IPS DF 6.9 (cell line): Measurements from ENCODE around the gene PLCD1.
"Not testable (repeated sequence)": the region's sequence is repeated elsewhere in the genome, so short reads cannot be mapped to it uniquely, and the experiment has no call there.

ENCODE experiments used
- DNase-seq: peaks from one replicate; pipeline ENCODE4 v3.0.0-alpha.2; 2013; ENCODE audit warnings: low read depth, low spot score
- H3K27ac ChIP-seq: one replicate; pipeline ENCODE4 v1.5.1; 2013; ENCODE audit warnings: low read length, control low read depth
- H3K27me3 ChIP-seq: 2 replicates; pipeline ENCODE4 v1.6.1; 2013; ENCODE audit warnings: mild to moderate bottlenecking, low read length; ENCODE audit not compliant: control insufficient read depth, insufficient read depth
- H3K36me3 ChIP-seq: 2 replicates; pipeline ENCODE4 v1.6.1; 2013; ENCODE audit warnings: low read length; ENCODE audit not compliant: control insufficient read depth, insufficient read depth
- H3K4me1 ChIP-seq: 2 replicates; pipeline ENCODE4 v1.6.1; 2013; ENCODE audit warnings: low read length; ENCODE audit not compliant: control insufficient read depth, insufficient read depth
- H3K4me3 ChIP-seq: 2 replicates; pipeline ENCODE4 v1.5.1; 2013; ENCODE audit warnings: mild to moderate bottlenecking, low read length
- H3K9me3 ChIP-seq: 2 replicates; pipeline ENCODE4 v1.6.1; 2013; ENCODE audit warnings: low read length, inconsistent platforms; ENCODE audit not compliant: control insufficient read depth, insufficient read depth
- WGBS: extraction: QIAGEN DNeasy Blood & Tissue Kit; methylation state at CpG from one replicate; pipeline ENCODE4 v1.1.7; 2013; ENCODE audit warnings: mixed read lengths, missing lambda C conversion rate; ENCODE audit not compliant: insufficient read length, insufficient coverage; 5-methylcytosine and 5-hydroxymethylcytosine counted together

Gene PLCD1

GRCh38 chr3:37993067-37993455 is 36.4 kb downstream of the PLCD1 start:
- no peak for DNase-seq
- Histone ChIP-seq H3K4me1 (peaks cover 2% of the 10 kb centered on the region), H3K27me3 (no peaks in the 10 kb centered on the region), H3K4me3 (no peak overlapping the region), H3K27ac (no peak overlapping the region), H3K9me3 (no peaks in the 10 kb centered on the region), H3K36me3 (no peaks in the 10 kb centered on the region)
- no CpG with 5 or more reads among the region's 8 CpGs for WGBS

- 0 out of 2 replicates have a peak, but pooled peaks cover 2% of the 10 kb centered on the region for H3K4me1 ChIP-seq
- no peaks in the 10 kb centered on the region for H3K9me3 ChIP-seq
- H3K4me3 ChIP-seq, result no peak overlapping the region
- H3K27ac ChIP-seq, result no peak overlapping the region
- no CpG with 5 or more reads among the region's 9 CpGs for WGBS
- DNase-seq, result no peak
- no peaks in the 10 kb centered on the region for H3K27me3 ChIP-seq
- no peaks in the 10 kb centered on the region for H3K36me3 ChIP-seq
Measured at GRCh38 chr3:37992271-37993066, 37.0 kb downstream of the PLCD1 start.

GRCh38 chr3:37991823-37992222 is 37.6 kb downstream of the PLCD1 start:
- H3K27me3 ChIP-seq, result no peaks in the 10 kb centered on the region
- no peaks in the 10 kb centered on the region for H3K36me3 ChIP-seq
- WGBS, result no CpG with 5 or more reads among the region's 7 CpGs
- no peak overlapping the region for H3K4me3 ChIP-seq
- no peak overlapping the region for H3K27ac ChIP-seq
- 0 out of 2 replicates have a peak, but pooled peaks cover 2% of the 10 kb centered on the region for H3K4me1 ChIP-seq
- H3K9me3 ChIP-seq, result no peaks in the 10 kb centered on the region
- DNase-seq, result no peak

GRCh38 chr3:37991109-37991508 is 38.3 kb downstream of the PLCD1 start:
- H3K27ac ChIP-seq, result no peak overlapping the region
- no peaks in the 10 kb centered on the region for H3K27me3 ChIP-seq
- H3K36me3 ChIP-seq, result no peaks in the 10 kb centered on the region
- H3K4me1 ChIP-seq, result 0 out of 2 replicates have a peak, but pooled peaks cover 2% of the 10 kb centered on the region
- no CpG with 5 or more reads among the region's 6 CpGs for WGBS
- no peak for DNase-seq
- H3K4me3 ChIP-seq, result no peak overlapping the region
- no peaks in the 10 kb centered on the region for H3K9me3 ChIP-seq

GRCh38 chr3:37990527-37990926 is 38.9 kb downstream of the PLCD1 start, which contains the start of gene VILL:
VILL (plus strand) TSS chr3:37990786; CDS start chr3:37993673, 2,887 bp downstream.
- H3K27me3 ChIP-seq, result no peaks in the 10 kb centered on the region
- no peak within 1 kb of the TSS for H3K4me3 ChIP-seq
- no peaks in the 10 kb centered on the region for H3K36me3 ChIP-seq
- no peaks in the 10 kb centered on the region for H3K9me3 ChIP-seq
- 0 out of 2 replicates have a peak, but pooled peaks cover 2% of the 10 kb centered on the region for H3K4me1 ChIP-seq
- no CpG with 5 or more reads among the region's 10 CpGs for whole genome bisulfite sequencing
- no peak for DNase-seq
- no peak within 1 kb of the TSS for H3K27ac ChIP-seq

GRCh38 chr3:37989821-37990480 is 39.5 kb downstream of the PLCD1 start:
- Histone ChIP-seq H3K4me3 (no peak overlapping the region), H3K36me3 (no peaks in the 10 kb centered on the region), H3K4me1 (0 out of 2 replicates have a peak, but pooled peaks cover 2% of the 10 kb centered on the region), H3K9me3 (no peaks in the 10 kb centered on the region), H3K27ac (no peak overlapping the region), H3K27me3 (no peaks in the 10 kb centered on the region)
- no peak for DNase-seq
- WGBS, result no CpG with 5 or more reads among the region's 7 CpGs

GRCh38 chr3:37988931-37989525 is 40.4 kb downstream of the PLCD1 start:
- WGBS, result no CpG with 5 or more reads among the region's 15 CpGs
- no peaks in the 10 kb centered on the region for H3K27me3 ChIP-seq
- H3K4me1 ChIP-seq, result 0 out of 2 replicates have a peak, but pooled peaks cover 2% of the 10 kb centered on the region
- DNase-seq, result no peak
- H3K27ac ChIP-seq, result no peak overlapping the region
- no peaks in the 10 kb centered on the region for H3K36me3 ChIP-seq
- H3K4me3 ChIP-seq, result no peak overlapping the region
- H3K9me3 ChIP-seq, result no peaks in the 10 kb centered on the region

GRCh38 chr3:37988376-37988775 is 41.1 kb downstream of the PLCD1 start:
- H3K36me3 ChIP-seq, DNase-seq, H3K4me1 ChIP-seq, H3K27me3 ChIP-seq, H3K27ac ChIP-seq, H3K9me3 ChIP-seq, H3K4me3 ChIP-seq: not testable (repeated sequence)
- no CpG with 5 or more reads among the region's 10 CpGs for WGBS

GRCh38 chr3:37987751-37988179 is 41.7 kb downstream of the PLCD1 start:
- H3K27me3 ChIP-seq, result no peaks in the 10 kb centered on the region
- H3K9me3 ChIP-seq, result no peaks in the 10 kb centered on the region
- WGBS, result no CpG with 5 or more reads among the region's 7 CpGs
- 0 out of 2 replicates have a peak, but pooled peaks cover 2% of the 10 kb centered on the region for H3K4me1 ChIP-seq
- H3K4me3 ChIP-seq, result no peak overlapping the region
- no peak for DNase-seq
- H3K36me3 ChIP-seq, result no peaks in the 10 kb centered on the region
- no peak overlapping the region for H3K27ac ChIP-seq

- no peaks in the 10 kb centered on the region for H3K27me3 ChIP-seq
- 0 out of 2 replicates have a peak, but pooled peaks cover 2% of the 10 kb centered on the region for H3K4me1 ChIP-seq
- H3K4me3 ChIP-seq, result no peak overlapping the region
- no peak for DNase-seq
- no peaks in the 10 kb centered on the region for H3K36me3 ChIP-seq
- H3K9me3 ChIP-seq, result no peaks in the 10 kb centered on the region
- H3K27ac ChIP-seq, result no peak overlapping the region
- WGBS, result no CpG with 5 or more reads among the region's 2 CpGs
Measured at GRCh38 chr3:37987315-37987697, 42.1 kb downstream of the PLCD1 start.
